HG03442 (cell line): ENCODE data around the gene TMCO5A.
"Not testable (repeated sequence)": the region's sequence is repeated elsewhere in the genome, so short reads cannot be mapped to it uniquely, and the experiment has no call there.

Experiments used
- ATAC-seq: cut with Tn5 transposase; IDR thresholded peaks from one replicate; pipeline ENCODE4 v1.9.1; 2021; ENCODE audit warnings: mild to moderate bottlenecking, moderate library complexity; ENCODE audit not compliant: unreplicated experiment

Gene TMCO5A

DNA sequence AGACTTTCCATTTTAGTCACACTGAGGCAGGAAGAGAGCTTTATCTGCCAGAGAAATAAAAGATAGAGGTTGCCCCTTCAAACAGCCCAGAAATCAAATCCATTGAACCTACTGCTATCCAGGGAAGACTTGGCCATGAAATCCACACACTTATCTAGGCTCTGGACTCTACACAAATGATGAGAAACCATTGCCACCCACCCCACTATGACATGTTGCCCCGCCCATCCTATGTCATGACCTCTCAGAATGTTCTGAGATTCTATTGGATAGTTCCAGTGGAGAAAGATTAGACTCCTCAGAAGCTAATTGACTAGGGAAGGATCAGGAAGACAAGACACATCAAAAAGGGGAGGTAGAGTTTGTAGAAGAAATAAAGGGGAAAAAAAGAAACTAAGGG lies at the start of gene TMCO5A:
Gene TMCO5A, plus strand, starts transcription at position 301 of the 400 bp plus-strand sequence. CDS start 1,684 bp downstream, outside the sequence.
- ATAC-seq: no peak

DNA sequence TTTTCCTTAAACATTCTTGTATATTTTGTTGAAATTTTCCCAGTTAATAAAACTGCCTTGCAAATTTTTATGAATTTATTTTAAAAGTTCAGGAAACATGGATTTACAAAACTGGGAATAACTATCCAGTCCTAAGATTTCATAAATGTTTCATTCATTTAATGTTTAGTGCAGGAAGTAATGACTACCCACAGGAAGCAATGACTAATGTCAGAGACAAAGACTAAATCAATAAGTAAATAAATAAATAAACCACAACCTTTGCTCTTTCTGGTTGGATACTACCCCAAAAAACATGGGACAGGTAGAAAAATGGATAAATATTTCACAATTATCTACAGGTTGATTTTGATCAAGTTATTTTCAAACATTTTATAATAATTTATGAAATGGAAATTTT lies 48.8 kb upstream of the TMCO5A start:
- ATAC-seq: no peak

DNA sequence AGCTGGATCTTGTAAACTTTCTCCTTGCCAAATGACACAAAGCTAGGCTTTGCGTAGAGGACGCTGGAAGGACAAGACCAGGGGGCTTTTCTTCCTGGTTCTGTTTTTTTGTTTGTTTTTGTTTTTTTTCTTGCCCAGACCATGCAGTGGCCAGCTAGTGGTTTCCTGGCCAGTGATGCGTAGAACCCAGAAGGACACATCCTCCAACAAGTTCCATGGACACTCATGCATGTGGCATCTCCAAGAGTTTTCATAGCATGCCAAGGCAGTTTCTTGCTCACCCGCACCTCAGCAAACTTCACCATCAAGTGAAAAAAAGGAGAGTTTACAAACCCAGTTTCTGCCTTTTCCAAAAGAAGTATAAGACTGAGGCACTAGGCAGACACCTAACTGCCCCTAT lies 46.1 kb upstream of the TMCO5A start:
- no peak for ATAC-seq

DNA sequence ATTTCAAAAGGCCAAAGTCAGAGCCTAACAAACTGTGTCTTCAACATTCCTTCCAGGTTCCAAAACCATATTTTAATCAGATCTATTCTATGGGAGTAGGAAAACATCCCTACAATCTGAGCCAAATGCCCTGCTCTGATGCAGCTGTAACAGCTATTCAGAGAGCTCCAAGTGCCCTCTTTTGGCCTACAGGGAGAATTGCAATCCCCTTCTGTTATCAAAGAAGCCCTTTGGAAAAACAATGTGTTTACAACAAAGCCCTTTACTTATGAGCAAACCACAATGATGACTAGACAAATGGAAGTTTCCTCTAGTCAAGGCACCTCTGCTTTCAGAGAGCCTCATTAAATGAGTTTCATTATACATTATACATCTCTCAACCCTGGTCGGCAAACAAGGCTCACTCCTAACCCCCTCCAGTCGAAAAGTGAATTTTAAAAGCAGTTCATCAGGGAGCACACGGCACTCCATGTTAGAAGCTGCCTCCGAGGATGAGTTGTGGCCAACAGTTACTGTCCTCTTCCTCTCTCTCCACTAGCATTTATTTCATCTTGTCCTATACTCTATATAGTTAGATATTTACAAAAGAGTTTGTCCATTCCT lies 42.6 kb upstream of the TMCO5A start:
- peak; percentile 70 for ATAC-seq

DNA sequence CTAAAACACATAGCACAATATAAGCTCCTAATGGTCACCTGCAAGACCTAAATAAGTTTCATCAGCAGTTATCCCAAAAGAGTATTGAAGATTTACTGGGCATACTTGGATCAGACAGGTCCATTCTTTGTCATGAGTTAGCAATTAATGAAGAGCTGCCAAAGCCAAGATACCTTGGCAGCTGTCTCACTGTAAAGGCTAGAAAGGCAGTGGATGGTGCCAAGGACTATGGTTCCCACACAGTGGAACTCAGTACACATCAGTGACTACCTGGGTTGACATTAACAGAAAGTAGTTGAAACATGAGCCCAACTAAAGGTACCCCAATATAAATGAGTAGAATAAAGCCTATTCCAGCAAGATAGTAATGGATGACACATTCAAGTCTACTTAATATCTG lies 41.1 kb upstream of the TMCO5A start:
- no peak for ATAC-seq

DNA sequence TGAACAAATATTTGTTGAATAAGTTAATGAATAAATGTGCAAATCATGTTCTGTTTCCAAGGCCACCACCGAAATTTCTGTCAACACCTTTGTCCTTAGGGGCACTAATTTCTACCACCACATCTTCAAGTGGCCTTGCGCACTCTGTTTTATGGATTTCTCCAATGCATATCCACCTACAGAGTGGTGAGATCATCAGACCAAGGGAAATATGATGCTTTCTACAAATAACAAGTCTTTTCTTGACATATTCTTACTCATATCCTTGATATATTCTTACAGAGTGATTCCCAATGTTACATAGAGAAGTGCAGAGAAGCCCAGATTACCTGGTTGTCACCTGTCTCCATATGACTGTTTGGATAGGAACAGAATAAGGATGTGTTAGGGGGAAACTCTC lies 36.1 kb upstream of the TMCO5A start:
- ATAC-seq: no peak

DNA sequence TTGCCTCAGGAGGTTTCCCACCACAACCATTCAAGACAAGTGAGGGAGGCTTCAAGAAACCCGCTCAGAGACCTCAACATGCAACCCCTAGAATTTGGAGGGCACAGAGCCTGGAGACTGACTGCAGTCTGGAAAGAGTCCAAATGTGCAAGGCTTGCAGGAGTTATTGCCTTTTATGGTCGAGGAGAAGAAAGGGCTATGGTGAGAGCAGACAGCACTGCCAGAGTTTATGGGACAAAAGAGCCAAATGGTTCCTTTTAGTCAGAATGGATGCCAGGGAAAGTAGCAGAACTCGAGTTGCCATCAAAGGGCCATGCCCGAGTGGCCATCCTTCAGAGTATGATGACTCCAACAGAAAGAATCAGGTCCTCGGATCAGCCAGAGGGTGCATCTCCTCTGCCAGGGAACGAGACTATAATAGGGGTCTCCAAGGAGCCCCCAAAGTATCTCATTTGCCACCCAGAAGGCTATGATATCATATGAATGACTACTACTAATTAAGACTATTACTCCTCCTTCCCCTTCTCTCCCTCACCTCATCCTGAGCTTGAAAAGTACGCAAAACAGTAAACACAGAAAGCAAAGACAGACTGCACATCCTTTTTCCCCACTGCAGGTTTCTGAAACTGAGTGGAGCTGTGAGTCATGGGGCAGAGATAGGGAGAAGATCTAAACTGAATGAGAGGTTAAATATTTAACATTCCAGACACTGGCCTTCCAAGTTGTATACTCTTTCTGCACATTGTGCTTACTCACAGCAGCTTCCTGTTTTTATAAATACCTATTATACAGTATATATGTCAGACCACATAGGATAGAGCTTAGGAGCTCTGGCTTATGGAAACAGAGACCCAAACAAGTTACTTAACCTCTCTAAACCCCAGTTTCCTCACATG lies 33.9 kb upstream of the TMCO5A start:
- no peak for ATAC-seq

DNA sequence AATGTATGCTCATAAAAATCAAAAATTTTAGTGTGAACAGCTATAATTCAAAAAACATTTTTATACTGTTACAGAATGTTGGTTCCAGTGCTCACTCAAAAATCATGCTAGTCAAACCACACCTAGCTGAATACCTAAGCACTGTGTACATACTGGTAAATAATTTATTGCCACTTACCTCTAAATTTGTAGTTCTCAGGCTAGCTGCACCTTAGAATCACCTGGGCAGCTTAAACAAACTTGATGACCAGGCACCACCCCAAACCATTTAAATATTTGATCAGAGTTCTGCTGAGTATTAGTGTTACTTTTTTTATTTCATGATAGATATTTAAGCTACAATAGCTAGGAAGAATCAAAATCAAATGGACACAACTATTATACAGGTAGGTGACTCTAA lies 32.3 kb upstream of the TMCO5A start:
- no peak for ATAC-seq

DNA sequence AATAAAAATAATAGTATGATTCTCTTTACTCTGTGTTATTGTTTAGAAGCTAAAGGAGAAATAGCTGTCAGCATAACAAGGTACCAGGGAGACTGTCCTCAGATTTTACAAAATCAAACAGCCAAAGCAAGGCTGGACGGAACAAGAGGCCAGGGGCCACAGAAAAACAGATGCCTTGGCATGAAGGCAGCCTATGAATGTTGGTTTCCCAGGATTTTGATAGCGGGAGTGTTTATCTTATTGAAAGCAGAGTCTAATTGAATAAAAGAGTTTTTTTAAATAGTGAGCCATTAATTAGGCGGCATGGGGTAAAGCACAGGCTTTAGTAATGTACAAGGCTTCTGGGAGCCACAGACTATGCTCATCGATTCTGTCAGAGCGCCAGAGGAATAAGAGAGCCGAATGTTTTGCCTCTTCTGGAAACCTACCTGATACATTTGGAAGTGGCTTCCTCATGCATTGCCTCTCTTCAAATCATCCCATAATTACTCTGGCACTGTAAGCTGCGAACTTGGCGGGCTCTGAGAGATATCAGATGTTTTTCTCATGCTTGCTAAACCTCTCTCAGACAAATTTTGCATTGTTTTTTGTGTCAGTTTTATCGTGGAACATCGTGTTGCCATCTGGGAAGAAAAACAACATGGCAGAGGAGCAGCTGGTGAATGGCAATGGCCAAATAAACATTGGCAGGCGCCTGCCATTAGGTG lies 30.4 kb upstream of the TMCO5A start:
- ATAC-seq: no peak

DNA sequence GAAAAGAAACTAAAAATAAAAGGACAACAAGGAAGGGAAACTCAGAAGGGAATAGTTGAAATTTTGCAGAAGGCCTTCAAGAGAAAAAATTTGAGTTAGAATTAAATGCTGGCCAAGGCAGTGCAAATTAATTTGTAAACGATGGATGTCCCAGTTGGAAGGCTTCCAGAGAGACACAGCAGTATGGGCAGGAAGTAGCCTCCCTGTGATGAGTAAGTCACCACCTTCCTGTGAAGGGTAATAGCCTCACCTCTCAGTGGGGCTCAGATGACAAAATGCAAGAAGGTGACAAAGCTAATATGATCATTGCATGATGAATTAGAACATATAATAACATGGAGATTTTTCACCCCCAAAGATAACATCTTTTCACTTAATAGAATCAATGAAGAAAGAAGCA lies 27.3 kb upstream of the TMCO5A start:
- ATAC-seq: no peak

DNA sequence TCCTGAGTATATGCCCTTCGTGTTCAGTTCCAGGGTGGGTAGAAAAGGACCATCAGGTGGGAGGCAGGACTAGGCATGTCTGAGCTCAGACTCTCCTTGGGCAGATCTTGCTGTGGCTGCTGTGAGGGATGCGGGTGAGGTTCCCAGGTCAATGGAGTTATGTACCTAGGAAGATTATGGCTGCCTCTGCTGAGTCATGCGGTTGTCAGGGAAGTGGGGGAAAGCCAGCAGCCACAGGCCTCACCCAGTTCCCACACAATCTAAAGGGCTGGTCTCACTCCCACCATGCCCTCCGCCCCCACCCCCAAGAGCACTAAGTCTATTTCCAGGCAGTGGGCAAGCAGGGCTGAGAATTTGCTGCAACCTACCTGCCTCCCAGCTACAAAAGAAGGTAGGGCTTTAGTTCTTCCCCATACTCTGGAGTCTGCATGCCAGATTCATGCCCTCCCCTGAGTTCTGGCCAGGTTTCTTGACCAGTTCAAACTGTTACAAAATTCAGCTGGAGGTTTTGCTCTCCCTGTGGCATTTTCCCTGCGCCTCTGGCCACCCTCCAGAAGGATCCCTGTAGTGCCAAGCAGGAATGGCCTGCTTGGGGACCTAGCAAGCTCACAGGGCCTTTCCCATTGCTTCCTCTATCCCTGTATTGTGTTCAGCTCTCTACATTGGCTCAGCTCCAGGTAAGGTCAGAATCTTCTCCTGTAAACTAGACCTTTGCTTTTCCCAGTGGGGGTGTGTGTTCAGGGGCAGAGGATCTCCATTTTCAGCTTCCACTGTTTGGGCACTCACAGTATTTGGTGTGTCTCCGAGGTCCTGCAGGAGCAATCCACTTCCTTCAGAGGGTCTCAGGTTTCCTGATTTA lies 12.7 kb upstream of the TMCO5A start:
- ATAC-seq: no peak

DNA sequence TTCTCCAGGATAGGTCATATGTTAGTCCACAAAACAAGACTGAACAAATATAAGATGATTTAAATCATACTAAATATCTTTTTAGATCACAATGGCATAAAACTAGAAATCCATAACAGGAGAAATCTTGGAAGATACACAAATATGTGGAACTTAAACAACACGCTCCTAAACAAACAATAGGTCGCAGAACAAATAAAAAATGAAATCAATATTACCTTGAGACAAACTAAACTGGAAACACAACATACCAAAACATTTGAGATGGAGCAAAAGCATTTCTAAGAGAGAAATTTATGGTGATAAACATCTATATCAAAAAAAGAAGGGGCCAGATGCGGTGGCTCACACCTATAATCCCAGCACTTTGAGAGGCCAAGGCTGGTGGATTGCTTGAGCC lies 8.3 kb upstream of the TMCO5A start:
- ATAC-seq: no peak

DNA sequence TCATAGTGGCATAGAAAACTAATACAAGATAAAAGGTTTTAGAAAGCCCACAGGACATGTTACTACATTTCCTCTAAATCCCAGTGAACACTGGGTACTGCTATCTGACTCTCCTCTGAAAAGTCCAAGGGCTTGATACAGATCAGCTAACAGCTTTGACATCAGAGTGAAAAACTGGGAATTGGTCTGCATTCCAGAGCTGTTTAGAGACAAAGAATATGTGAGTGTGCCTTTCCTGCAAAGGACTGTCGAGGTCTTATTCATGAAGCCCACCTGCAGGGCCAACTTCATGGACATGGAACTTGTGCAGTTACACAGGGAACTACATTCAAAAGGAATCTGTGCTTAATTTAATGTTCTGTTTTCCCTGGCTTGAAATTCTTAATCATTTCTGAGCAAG lies 5.2 kb upstream of the TMCO5A start:
- ATAC-seq: no peak

DNA sequence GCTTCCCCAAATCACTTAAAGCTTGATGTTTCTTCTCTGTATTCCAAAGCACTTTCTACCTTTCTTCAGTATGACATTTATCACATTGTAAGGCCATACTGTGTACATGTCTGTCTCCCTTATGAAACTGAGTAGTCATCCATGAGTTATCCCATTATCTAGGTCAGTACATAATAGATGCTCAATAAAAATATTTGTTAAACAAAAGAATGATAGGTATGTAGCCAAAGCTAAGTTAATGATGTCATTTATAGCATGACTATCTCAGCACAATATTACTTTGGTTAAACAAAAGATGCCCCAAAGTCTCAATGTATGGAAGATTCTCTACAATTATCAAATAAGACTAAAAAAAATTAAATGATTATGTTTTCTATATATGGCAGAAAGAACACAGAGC lies 3.1 kb upstream of the TMCO5A start:
- no peak for ATAC-seq

DNA sequence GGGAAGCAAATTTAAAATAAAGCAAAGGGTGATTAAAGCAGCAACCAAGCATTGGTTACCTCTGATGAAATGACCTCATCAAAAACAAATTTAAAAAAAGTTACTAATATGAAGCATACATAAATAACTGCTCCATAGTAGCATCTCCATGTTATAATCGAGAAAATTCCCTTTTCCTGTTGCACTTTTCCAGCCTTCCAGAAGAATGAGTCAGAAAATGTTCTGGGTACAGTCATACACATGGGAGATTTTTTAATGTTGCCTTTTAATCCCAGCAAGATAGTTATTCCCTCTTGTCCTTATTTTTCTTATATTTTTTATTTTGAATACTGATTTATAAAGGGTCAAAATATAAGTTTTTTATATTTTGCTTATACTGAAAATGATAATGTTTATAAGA lies 2.6 kb upstream of the TMCO5A start:
- no peak for ATAC-seq

DNA sequence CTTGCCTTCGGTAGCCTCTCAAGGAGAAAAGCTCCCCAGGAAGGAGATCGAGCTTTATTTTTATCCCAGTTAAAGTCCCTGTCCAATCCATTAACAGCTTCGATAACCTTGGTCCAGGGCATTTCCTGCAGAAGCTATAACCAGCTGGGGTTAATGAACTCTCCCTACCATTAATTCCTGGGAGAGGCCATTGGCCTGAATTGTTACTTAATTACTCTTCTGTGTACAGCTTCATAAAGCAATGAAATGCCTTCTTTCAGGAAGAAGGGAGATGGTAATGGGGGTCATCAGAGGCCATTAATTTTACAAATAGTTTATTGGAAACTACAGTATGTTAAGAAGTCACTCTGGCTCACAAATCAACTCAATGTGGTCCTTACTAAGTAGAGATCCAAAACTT lies 1.9 kb upstream of the TMCO5A start:
- ATAC-seq: no peak

DNA sequence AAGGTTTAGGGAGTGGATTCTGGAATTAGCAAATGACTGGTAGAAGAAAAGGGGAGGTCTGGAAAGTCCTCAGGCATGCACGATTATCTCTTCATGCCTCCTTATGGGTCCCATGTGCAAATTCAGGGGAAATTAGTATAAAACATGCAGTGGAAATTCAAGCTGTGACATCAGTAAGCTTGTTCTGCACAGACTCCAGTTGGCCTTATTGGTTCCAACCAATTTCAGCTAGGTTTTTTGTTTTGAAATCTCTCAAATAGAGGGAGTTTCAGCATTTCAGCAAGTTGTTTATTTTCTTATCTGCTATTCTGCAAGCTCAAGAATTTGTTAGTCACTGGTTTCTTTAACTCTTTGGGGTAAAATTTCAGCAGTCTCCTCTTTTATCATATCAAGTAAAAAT lies 774 bp upstream of the TMCO5A start:
- no peak for ATAC-seq

DNA sequence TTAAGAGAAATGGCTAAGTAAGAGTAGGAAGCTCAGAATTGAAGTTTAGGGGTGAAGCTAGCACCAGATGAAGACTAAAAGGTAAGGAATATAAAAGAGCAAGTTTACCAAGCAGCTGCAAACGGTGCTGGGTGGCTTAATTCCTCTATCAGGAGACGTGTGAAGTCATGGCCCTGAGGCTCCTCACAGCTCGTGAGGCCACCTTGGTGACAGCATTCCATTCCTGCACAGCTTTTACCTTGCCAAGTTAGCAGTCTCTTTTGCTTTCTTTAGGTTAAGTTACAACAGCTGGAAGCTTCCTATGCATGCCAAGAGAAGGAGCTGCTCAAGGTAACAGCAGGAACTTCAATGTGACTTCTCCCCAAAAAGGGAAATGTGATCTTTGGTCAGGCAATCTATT lies 6.4 kb downstream of the TMCO5A start:
- no peak for ATAC-seq

DNA sequence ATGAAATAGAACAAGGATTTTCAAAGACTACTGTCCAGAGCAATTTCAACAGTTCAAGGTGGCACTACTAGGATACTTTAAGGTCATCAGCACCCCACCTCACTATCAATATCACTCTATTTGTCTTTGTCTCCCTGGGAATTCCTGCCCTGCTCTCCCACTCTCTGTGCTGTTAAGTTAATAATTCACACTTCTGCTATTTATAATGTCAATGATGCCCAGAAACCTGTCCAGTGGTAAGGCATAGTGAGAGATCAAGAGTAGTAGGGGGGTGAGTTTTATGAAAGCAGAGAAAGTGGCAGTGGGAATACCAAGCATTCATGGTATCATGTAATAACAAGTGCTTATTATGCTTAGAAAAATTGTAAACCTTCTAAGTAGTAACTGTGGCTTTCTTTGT lies 7.3 kb downstream of the TMCO5A start:
- ATAC-seq: no peak

DNA sequence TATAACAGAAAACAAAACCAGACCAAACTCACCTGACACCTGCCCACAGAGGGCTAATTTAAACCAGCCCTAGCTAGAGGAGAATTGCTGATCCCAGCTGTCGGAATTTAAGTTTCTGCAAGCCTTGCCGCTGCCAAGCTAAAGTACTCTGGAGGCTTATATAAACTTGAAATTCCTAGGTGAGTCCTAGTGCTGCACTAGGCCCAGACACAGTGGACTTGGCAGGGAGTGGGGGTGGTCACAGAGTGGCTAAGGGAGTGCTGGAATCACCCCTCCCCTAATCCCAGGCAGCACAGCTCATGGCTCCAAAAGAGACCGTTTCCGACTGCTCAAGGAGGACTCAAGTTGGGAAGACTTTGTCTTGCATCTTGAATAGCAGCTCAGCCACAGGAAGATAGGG lies 17.6 kb downstream of the TMCO5A start:
- no peak for ATAC-seq

DNA sequence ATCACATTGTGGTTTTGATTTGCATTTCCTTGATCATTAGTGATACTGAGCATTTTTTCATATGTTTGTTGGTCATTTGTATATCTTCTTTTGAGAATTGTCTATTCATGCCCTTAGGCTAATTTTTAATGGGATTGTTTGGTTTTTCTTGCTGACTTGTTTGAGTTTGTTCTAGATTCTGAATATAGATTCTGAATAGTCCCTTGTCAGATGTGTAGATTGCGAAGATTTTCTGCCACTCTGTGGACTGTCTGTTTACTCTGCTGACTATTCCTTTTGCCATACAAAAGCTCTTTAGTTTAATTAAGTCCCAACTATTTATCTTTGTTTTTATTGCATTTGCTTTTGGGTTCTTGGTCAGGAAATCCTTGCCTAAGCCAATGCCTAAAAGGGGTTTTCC lies 26.3 kb downstream of the TMCO5A start:
- ATAC-seq: not testable (repeated sequence)
